Measurements from ENCODE around the gene PGLYRP2. TPM values are rescaled to one million over a fixed set of nuclear protein-coding genes. Genes with fewer than 3 reads are reported as not detected.

The PGLYRP2 gene
- total RNA-seq, 1 donor from 2014 or later, result not detected

GRCh38 chr19:15468675-15469512 lies 10.4 kb downstream of the PGLYRP2 start:
- peak; percentile 12 for DNase-seq
- Histone ChIP-seq H3K9me3 (no peaks in the 10 kb centered on the region), H3K4me3 (peak overlapping the region; percentile 42), H3K4me1 (peaks cover 6% of the 10 kb centered on the region), H3K36me3 (no peaks in the 10 kb centered on the region), H3K27ac (no peak overlapping the region), H3K27me3 (peaks cover 23% of the 10 kb centered on the region)
- intact Hi-C loops (cut with DNase I), result no loop called here
- ATAC-seq, result no peak
- TF ChIP-seq CTCF (IDR thresholded peaks at IDR 0.05), result no peak

- TF ChIP-seq CTCF (IDR thresholded peaks at IDR 0.05), result no peak
- intact Hi-C loops (cut with DNase I), result no loop called here
- H3K36me3 ChIP-seq, result no peaks in the 10 kb centered on the region
- no peak overlapping the region for H3K4me3 ChIP-seq
- H3K27ac ChIP-seq, result no peak overlapping the region
- DNase-seq (peak; percentile 13), ATAC-seq (no peak)
- H3K27me3 ChIP-seq, result peaks cover 27% of the 10 kb centered on the region
- H3K9me3 ChIP-seq, result no peaks in the 10 kb centered on the region
- H3K4me1 ChIP-seq, result peaks cover 6% of the 10 kb centered on the region
These were observed 11.5 kb downstream of the PGLYRP2 start for GRCh38 chr19:15467734-15468214.

GRCh38 chr19:15466851-15467733 lies 12.2 kb downstream of the PGLYRP2 start:
- Histone ChIP-seq H3K36me3 (no peaks in the 10 kb centered on the region), H3K9me3 (no peaks in the 10 kb centered on the region), H3K4me3 (no peak overlapping the region), H3K4me1 (peaks cover 6% of the 10 kb centered on the region), H3K27ac (no peak overlapping the region), H3K27me3 (peaks cover 27% of the 10 kb centered on the region)
- TF ChIP-seq CTCF (IDR thresholded peaks at IDR 0.05), result no peak
- ATAC-seq (no peak), DNase-seq (no peak)
- intact Hi-C loops (cut with DNase I), result no loop called here

- intact Hi-C loops (cut with DNase I), result no loop called here
- no peak for TF ChIP-seq CTCF (IDR thresholded peaks at IDR 0.05)
- Histone ChIP-seq H3K36me3 (peaks cover 12% of the 10 kb centered on the region), H3K4me1 (peaks cover 6% of the 10 kb centered on the region), H3K4me3 (peak within 1 kb of the TSS; percentile 56), H3K27me3 (peaks cover 24% of the 10 kb centered on the region), H3K9me3 (no peaks in the 10 kb centered on the region), H3K27ac (peak within 1 kb of the TSS; percentile 78)
- ATAC-seq (peak; percentile 72), DNase-seq (no peak)
These were observed 14.6 kb downstream of the PGLYRP2 start, which contains the start of gene RASAL3 for GRCh38 chr19:15464394-15465385. TSS of gene RASAL3 (minus strand) at chr19:15464544. CDS start at chr19:15464358, 186 bp downstream.
